Activated CD8-positive, alpha-beta memory T cell treated with anti-CD3 and anti-CD28 coated beads, Interleukin-2, amount 50 U/mL, for 48 hours (primary cell): ENCODE measurements around the gene SMPX.

Source experiments
- DNase-seq: peaks from one replicate; pipeline ENCODE4 v3.0.0-alpha.2; 2020

Gene SMPX

DNA sequence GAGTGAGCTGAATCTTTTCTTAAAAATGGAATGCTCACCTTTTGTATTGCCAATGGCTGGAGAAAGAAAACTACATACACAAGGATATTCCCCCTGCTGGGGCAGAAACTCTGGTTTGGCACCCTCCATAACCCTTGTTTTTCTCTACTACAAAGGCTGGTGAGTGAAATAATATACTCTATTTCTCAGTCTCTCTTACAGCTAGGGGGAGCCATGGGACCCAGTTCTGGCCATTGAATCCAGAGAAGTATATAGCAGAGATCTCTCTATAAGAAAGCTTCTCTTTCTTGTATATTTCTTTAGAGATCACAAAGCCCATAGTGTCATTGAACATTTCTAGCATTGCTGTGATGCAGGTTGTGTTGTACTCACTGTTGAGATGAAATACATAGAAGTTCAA, 49.8 kb downstream of the SMPX start:
- no peak for DNase-seq

DNA sequence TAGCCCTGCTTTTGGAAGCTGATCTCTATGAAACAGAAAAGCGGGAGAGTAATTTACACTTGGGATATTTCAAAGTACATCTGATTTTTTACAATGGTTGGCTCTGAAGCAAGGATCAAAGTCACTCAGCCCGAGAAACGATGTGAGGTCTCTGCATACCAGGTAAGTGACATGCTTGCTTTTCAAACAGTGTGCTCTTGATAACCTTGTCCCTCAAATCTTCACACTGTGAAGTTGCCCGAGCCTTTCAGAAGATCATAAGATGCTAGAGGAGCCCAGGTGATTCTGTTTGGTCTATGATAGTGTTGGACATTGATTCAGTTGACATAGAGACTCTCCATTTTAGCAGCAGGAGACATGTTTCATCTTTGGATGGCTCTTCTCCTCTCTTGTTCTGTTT, 52.7 kb downstream of the SMPX start:
- DNase-seq = no peak

DNA sequence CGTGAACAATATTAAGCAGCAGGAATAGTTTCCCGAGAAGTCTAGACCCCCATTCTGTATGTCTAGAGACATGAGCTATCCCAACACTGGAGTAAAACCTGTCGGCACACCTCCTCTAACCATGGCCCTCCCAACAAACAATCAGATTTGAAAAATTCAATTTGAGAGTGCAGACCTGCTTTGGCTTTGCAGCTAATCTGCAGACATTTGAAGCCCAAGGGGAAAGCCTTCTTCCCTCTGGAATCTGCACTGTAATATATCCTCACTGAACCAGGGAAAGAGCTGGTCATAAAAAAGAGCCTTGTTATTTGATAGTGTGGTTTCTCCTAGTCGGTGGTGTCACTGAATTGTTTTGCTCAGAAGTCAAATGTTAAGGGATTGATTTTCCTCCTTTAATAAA, 55.2 kb downstream of the SMPX start:
- DNase-seq = no peak

DNA sequence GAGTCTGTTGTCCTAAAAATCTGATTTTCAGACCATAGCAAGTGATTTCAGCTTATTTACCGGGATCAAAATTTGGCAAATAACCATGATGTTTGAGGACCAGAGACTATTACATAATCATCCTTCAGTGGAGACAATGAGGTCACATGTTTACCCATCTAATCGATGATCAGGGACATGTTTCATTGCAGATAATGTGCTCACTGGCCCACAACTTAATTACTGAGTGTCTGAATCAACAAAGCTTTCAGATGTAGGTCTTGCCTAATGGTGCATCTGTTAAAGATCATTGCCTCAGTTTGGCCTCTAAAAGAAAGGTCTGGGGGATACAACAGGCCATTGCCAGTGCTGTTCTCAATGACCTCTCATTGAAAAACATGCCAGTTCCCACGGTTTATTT, 56.9 kb downstream of the SMPX start:
- DNase-seq = no peak

DNA sequence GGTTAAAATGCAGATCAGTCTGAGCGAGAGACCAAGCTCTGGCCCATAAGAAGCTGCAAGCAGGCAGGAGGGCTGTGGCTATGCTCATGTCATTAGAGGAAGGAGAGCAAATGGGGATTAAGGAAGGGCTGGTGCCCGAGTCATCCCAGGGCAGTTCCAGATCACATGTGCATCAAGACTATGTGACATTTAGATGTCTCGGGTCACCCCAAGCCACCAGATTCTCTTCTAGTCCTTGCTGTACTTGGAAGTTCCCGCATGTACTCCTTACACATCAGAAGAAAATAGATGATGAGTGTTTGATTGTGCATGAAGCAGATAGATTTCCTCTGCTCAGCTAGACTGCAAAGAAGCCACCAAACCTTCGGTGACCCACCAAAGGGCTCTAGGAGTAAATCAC, 57.6 kb downstream of the SMPX start:
- no peak for DNase-seq

DNA sequence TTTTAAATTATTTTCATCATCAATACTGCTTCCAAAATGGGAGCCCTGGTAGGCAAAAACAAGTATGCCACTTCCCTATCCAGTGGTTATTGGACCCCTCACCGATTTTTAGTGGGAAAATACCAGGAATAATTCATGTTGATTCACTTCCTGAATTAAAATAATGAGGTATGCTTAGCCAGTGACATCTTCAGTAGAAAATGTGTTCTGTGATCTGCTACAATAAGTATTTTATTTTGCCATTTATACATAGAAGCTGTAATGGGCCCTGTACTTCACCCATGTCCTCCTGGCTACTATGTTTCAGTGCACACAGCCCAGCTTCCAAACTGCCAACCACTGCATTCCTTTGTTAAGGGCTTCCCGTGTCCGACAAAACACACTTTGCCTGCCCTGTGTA, 58.8 kb downstream of the SMPX start:
- DNase-seq = no peak

DNA sequence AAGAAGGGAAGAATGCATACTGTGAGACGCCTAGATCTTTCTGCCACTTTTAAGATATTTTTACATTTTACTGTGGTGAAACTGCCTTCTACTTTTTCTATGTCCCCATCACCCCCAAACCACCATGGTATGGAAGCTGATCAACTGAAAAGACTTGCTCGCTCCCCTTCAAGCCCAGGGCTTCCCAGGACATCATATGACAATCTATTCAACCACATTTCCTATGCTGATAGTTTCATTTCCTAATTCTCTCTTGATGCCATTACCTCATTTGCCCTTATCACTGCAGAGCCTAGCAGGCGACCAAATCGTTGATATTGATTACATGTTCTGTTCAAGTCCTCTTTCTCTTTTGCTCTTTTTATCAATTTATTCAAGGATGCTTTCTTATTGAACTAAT, 59.6 kb downstream of the SMPX start:
- DNase-seq = no peak

DNA sequence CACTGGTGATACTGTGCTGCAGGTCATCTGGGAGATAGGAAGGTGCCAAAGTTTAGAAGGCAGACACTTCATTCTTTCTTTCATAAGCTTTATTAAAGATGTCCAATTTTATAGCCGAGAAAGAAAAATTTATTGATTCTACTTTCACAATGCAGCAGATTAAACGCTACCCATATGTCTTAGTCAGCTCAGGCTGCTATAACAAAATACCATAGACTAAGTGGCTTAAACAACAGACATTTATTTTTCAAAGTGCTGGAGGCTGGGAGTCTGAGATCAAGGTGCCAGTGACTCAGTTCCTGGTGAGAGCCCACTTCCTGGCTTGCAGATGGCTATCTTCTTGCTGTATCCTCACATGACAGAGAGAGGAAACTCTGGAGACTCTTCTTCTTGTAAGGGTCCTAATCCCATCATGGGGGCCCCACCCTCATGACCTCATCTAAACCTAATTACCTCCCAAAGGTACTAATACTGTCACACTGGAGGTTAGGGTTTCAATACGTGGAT, 66.4 kb downstream of the SMPX start:
- no peak for DNase-seq

DNA sequence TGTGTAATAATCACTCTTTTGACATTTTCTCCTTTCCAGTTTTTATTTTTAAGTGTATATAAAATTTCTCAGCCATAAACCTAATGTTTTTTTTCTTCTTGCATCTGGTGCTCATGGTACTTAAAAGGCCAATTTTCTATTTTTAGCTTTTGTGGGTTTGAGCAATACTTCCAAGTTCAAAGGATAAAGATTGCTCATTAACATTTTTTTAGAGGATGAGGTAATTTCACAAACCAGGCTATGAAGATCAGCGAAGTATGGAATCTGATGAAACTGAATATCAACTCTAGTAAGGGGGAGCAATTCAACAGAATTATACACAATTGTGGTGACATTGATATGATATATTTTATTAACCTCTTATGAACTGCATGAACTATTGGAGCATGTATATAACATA, 74.0 kb downstream of the SMPX start:
- DNase-seq = no peak

DNA sequence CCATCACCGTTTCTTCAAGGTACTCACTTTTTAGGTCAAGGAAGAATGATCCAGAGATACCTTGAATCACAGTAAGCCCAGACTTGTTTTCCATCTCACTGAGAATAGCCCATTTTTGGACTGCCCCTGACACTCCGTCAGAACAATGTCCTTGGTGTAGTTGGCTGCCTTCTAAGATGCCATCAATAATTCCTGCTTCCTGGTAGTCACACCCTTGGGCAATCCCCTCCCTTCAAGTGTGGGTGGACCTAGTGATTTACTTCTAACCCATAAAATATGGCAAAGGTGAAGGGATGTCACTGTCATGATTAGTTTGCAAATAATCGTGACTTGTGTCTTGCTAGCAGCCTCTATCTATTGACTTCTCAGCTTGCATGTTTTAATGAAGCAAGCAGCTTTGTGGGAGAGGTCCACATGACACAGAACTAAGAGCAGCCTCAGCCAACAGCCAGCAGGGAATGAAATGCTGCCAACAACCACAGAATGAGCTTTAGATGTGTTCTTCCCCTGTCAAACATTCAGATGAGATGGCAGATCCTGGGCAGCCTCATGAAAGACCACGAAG, 79.8 kb downstream of the SMPX start:
- no peak for DNase-seq

DNA sequence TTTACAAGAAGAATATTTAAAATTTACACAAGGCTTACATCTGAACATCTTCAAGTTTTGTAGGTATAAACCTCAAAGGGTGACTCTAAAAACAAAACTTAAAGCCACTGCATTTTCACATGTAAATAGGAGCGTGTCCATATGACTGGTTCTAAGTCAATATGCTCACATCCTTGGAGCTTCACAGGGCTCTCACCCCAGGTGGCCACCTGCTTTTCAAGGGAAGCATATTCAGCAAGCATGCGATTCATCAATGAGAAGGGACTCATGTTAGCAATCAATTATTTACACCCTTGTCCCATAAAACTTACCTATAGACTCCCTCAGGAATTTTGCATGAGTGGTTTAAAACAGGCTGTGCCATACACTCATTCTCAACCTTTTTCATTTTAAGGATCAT, 82.0 kb downstream of the SMPX start:
- DNase-seq = no peak

DNA sequence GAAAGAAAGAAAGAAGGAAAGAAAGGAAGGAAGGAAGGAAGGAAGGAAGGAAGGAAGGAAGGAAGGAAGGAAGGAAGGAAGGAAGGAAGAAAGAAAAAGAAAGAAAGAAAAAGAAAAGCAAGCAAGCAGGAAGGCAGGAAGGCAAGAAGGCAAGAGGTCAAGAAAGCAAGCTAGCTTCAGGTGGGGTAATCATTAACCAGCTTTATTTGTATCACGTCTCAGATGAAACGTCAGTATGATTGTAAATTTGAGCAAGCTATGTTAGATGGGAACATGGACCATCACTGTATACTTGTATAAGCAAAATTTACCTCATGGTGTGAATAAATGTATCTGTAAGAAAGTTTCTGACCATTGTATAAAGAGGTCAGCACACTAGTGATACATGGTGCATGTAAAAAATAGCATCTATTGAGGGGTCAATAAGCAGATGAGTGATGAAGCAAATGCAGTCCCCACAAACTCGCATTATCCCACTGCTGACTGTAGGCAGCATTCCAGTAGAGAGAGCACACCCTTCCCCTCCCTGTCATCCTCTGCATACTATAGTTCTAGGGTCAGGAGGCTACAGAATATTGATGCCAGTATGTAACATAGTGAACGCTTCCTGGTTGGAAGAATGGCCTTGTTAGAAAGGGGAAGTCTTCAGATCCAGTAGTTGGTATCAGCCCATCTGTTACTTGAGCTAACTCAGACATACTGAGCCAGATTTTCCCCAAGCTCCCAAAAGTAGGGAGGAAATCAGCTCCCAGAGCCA, 83.3 kb downstream of the SMPX start:
- DNase-seq = no peak

DNA sequence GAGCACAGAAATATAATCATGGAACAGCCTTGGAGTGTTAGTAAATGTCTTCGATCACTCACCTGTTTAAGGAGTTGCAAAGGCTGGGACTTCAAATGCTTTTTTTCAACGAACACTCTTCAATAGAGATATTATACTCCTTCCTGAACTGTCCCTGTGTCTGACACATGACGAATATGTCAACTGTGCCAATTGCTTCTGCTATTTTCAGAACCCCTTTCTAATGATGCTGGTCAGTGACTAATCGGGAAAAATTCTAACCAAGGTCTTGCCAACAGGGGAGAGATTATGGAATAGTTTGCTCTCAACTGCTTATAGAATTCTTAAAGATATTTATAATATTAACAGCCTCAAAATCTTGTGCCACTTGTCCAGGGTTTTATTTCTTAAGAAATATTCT, 91.2 kb downstream of the SMPX start:
- no peak for DNase-seq

DNA sequence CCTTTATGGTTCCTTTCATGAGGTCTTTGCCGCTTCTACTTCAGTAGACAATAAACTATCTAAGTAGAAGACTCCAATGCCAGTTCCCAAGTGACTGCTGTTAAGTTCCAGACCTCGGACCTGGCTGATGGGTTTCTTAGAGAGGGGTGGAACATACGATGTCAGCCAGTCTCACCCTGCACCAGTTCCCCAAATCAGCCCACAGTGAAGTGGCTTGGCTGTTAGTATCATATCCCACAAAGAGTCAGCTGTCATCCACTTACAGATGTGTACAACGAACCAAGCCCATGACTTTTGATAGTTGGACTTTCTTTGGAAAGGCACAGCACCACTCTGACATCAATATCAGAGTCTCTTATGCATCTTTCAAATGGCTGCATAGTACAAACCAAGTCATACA, 91.7 kb downstream of the SMPX start:
- no peak for DNase-seq

DNA sequence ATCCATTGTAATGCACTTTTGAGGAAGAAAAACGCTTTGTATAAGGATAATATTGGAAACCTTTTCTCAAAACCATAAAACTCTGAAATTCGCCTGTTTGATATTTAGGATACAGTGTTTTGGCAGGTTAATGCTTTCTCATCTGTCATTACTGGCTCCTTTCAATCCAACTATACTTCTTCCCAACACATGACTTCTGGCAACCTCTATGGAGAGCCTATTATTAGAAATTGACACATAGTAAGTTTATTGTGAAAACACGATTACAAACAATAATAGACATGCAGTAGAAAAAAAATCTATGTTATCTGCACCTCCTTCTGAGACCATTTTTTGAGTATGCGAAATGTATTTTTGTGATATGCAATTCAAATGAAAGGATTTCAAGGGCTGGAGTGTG, 95.2 kb downstream of the SMPX start:
- no peak for DNase-seq

DNA sequence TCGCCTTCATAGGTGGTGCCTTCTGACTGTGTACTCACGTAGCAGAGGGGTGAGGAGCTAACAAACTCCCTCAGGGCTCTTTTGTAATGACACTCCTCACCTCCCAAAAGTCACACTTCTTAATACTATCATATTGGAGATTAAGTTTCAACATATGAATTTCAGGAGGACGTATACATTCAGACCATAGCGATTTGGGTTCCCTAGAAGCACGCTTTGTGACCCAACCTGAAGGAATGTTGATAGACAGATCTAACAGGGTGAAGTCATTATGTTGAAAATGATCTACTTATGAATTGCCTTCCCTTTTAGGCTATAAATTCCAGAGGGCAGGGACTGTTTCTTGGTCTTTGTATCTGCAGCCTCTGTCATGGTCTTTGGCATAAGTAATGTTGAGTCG, 96.6 kb downstream of the SMPX start:
- DNase-seq = no peak

DNA sequence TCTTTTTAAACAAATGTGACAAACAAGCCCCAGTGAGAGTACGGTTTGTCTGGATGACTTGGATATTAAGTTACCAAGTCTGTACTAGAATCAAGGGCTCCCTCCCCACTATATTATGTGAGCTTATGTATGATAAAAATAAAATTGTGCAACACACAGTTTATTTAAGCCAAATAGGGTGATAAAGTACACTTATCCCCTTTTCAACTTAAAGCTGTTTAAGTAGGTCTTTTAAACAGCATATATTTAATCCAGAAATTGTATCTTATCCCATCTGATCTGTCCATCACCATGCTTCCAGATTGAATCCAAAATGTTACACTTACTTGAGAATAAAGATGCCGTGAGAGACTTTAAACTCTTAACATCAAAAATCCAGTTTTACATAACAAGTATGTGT, 97.8 kb downstream of the SMPX start:
- no peak for DNase-seq

DNA sequence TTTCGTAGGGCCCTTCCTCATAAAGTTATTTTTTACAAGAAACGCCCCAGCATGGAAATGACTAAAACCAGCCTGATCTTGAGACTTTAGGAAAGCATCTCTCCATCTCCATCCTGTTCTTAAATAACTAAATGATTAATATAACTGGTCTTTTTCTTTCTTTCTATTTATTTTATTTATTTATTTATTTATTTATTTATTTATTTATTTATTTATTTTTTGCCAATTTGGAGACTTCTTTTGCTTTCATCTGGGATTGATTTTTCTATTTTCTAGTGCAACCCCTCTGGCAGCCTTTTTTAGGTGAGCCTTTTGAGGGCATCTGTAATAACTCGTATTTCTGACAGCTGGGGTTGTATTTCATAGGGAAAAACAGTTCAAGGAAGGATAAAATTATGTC, 98.6 kb downstream of the SMPX start:
- no peak for DNase-seq

DNA sequence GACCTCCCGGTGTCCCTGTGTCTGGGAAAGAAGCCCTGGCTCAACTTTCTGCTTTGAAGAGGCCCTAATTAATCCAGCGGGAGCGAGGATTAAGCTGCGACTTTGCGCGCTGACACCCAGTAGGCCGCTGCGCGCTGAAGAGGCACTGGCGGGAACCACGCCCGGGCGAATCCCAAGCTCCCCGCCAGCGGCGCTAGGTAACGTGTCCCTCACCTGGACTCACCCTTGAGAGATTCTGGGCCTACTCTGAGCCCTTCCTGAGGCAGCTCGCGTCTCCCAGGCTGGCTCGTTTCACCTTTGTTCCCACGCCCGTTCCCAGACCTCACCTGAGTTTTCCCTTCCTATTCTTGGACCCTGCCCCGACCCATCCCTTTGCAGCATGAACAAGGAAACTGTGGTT, 99.2 kb downstream of the SMPX start:
- no peak for DNase-seq

DNA sequence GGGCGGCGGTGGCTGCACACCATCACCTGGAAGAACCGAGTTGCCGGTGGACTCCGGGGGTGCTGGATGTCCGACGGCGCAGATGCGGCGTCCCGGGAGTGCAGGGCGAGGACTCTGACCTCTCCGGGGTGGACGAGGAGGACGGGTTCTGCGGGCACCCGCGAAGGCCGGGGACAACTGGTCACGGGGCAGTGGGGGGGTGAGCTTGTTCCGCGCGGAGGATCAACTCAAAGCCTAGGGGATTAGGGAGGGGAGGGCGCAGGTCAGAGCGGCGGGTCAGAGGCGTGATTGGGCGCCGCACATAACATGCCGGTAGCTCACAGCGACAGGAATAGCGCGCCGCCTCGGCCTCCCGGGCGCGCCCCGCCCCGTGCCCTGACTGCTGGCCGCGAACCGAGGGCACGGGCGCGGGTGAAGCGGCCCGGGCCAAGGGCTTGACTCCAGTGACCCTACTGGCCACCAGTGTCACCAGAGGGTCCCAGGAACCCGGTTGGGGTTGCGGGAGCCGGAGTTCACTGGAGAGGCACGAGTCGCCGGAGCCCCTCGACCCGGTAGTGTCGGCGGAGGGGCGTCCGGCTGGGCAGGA, 99.7 kb downstream of the SMPX start, which contains the start of gene KLHL34:
TSS of gene KLHL34 (minus strand) at position 179 of the 586 bp plus-strand sequence. CDS start 542 bp downstream, outside the sequence.
- DNase-seq = peak; percentile 51

DNA sequence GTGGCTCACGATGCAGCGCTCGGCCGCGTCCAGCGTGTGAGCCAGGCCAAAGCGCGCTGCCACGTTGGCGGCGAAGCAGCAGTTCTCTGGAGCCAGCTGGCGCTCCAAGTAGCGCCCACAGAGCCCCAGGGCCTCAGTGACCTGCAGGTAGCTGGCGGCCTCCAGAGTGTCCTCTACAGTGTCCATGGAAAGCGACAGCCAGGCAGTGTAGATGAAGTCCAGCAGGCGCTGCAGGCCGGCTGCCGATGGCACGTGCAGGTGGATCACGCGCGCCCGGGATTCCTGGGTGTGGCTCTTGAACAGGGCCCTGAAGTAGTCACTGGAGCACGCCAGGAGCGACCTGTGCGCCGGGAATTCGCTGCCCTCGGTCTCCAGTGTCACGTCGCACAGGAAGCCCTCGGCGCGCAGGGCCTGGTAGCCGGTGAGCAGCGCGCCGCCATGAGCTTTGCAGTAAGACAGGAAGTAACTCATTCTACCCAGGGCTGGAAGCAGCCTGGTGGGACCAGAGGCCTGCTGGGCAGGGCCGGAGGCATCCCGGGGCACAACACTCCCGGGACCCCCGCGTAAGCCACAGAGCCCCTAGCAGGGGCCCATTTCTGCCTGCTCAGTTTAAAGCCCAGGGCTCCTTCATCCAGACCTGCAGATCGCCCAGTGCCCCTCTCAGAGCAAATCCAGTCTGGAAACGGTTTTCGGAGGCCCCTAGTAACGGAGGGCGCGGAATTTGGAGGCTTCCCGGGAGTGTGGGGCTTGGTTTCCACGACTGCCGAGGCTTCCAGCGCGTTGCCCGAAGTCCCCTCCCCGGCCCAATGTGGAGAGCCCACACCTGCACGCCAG, 100.4 kb downstream of the SMPX start:
- peak; percentile 44 for DNase-seq

DNA sequence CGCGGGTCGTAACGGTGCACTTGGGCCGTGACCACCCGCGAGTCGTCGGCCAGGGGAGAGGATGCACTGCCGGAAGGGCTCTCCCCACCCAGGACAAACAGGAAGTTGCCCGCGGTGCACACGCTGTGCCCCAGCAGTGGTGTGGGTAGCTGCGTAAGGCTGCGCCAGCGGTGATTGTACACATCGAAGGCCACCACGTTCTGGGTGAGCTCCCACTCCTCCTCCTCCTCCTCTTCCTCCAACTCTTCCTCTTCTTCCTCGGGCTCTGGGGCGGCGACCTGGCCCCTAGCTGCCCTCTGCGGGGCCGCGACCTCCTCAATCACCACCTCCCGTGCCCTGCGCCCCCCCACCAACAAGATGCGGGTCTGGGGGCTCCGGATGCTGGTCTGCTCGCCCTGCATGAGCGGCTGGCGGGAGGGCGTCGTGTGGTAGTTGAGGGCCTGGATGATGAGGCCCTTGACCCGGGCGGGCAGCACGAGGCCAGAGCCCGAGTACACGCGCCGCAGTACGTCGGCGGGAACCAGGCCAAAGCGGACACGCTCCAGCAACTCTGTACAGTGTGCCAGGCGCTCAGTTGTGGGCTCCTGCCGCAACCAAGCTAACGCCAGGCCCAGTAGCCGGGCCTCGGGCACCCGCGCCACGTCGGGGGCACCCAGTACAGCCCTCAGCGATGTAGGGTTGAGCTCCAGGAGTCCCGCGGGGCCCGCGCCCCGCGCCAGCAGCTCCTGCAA, 101.2 kb downstream of the SMPX start:
- DNase-seq = peak; percentile 44
